Measurements from ENCODE around the gene MYO9A. TPM values are rescaled to one million over a fixed set of nuclear protein-coding genes. Genes with fewer than 3 reads are reported as not detected.

Gene MYO9A
- total and polyA plus RNA-seq, 10 of the 15 experiments (the other 5 are each of a cell fraction or from before 2014, with no cell fraction given), result 3.3 to 25.3 (median 12.2) TPM

DNA sequence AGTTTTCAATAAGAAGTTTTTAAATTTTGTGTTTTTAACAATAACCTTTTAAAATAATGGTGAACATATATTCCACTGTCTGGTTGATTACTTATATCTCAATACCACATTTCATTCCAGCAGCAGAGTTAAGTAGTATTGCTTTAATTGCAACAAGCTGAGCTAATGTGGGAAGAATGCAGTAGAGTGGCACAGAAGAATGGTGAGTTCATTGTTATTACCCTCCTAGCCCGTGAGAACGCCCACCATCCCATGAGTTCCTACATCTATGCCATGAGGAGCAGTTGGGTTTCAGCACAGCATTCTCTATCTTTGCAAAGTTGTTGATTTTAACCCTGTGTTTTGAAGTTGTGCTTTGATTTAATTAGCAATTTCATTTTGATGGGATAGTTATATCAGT is 325.4 kb downstream of the MYO9A start (continued):
- TF ChIP-seq STAT3 (IDR thresholded peaks at IDR 0.05; ENCODE audit: low read depth, low read length), result no peak
- no peak for TF ChIP-seq NR2F1 (conservative IDR thresholded peaks at IDR 0.05)
- TF ChIP-seq EZH2 (IDR thresholded peaks at IDR 0.05; ENCODE audit: borderline replicate concordance, control insufficient read depth, low read depth, low read length), result no peak
- TF ChIP-seq, protein P1, sequence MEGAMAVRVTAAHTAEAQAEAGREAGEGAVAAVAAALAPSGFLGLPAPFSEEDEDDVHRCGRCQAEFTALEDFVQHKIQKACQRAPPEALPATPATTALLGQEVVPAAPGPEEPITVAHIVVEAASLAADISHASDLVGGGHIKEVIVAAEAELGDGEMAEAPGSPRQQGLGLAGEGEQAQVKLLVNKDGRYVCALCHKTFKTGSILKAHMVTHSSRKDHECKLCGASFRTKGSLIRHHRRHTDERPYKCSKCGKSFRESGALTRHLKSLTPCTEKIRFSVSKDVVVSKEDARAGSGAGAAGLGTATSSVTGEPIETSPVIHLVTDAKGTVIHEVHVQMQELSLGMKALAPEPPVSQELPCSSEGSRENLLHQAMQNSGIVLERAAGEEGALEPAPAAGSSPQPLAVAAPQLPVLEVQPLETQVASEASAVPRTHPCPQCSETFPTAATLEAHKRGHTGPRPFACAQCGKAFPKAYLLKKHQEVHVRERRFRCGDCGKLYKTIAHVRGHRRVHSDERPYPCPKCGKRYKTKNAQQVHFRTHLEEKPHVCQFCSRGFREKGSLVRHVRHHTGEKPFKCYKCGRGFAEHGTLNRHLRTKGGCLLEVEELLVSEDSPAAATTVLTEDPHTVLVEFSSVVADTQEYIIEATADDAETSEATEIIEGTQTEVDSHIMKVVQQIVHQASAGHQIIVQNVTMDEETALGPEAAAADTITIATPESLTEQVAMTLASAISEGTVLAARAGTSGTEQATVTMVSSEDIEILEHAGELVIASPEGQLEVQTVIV (IDR thresholded peaks at IDR 0.05; ENCODE audit: borderline replicate concordance, partially characterized antibody), result no peak

DNA sequence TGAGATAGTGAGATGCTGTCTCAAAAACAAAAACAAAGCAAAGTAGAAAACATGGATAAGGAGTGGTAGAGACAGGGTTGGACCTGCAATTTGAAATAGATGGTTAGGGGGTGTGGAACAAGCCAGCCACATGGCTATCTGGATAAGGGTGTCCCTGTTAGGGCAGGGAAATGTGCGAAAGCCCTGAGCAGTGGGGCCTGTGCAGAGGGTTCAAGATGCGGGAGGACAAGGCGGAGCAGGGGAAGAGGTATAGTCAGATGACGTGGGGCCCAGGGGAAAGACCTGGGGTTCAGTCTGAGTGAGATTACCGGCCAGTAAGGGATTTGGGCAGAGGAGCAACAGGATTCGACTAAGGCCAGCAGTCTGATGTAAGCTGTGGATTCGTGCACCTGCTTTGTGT is 326.0 kb downstream of the MYO9A start:
- intact Hi-C loops (cut with micrococcal nuclease; ENCODE audit: unreplicated experiment), result no loop called here
- ChIA-PET CTCF (interaction anchor here (0.6 to 1.7 kb wide), 3 partner anchors 8 to 48 kb away, joined by 4 to 6 read pairs (median 6); no protein-coding TSS in a partner anchor), POLR2A (no interaction called here), SMC1A (ENCODE audit: uncharacterized antibody, unreplicated experiment) (interaction anchor here (1.5 kb wide), 1 partner anchor 46 kb away, joined by 3 read pairs; no protein-coding TSS in a partner anchor), RAD21 (ENCODE audit: unreplicated experiment) (no interaction called here)
- WGBS (ENCODE audit: insufficient coverage, insufficient replicate concordance, low lambda C conversion rate, missing lambda C conversion rate), result 68% methylated on average over 7 of the region's 7 CpGs
- H3K4me1 ChIP-seq (ENCODE audit: control insufficient read depth, insufficient read depth, low read length), result no peaks in the 10 kb centered on the region
- DNase-seq (ENCODE audit: low read depth, low spot score) (no peak), FAIRE-seq (no peak), ATAC-seq (no peak)
- in situ Hi-C loops (cut with MboI), result no loop called here
- H2AFZ ChIP-seq (ENCODE audit: control insufficient read depth, low read depth, low read length), result no peak overlapping the region
- no peaks in the 10 kb centered on the region for H4K20me1 ChIP-seq (ENCODE audit: control insufficient read depth, insufficient read depth)
- BruUV-seq (replicated peaks), result no TSS peak
- H3K79me2 ChIP-seq (ENCODE audit: control insufficient read depth, insufficient read depth, low read length), result no peaks in the 10 kb centered on the region
- no peak overlapping the region for H3K9ac ChIP-seq (ENCODE audit: control insufficient read depth, insufficient read depth, low read length)
- H3K4me3 ChIP-seq, result no peak overlapping the region
- no peaks in the 10 kb centered on the region for H3K36me3 ChIP-seq (ENCODE audit: control insufficient read depth in 2 of 2, insufficient read depth in 2 of 2, low read length in 1 of 2)
- H3K9me3 ChIP-seq (replicated peaks; ENCODE audit: control insufficient read depth, insufficient read depth, low read length), result no peaks in the 10 kb centered on the region
- no peak overlapping the region for H3K27ac ChIP-seq (ENCODE audit: control insufficient read depth, insufficient read depth)
- peaks cover 0 to 1% of the 10 kb centered on the region in 2 experiments; a peak in 1 of 4 replicates for H3K27me3 ChIP-seq (replicated peaks in 1 of 2; ENCODE audit: control insufficient read depth in 2 of 2, insufficient read depth in 2 of 2, low read length in 1 of 2)
- no peak overlapping the region for H3K4me2 ChIP-seq (ENCODE audit: control insufficient read depth, insufficient read depth)
- no peak for TF ChIP-seq SMAD1 (IDR thresholded peaks at IDR 0.05; ENCODE audit: low read depth, partially characterized antibody)
- TF ChIP-seq CREB1 (IDR thresholded peaks at IDR 0.05; ENCODE audit: low read depth), result no peak
- no peak for TF ChIP-seq RELA (IDR thresholded peaks at IDR 0.05; ENCODE audit: borderline replicate concordance, partially characterized antibody)
- no peak for TF ChIP-seq POU2F2 (IDR thresholded peaks at IDR 0.05; ENCODE audit: borderline replicate concordance, low read depth, low read length)
- TF ChIP-seq, protein P2, sequence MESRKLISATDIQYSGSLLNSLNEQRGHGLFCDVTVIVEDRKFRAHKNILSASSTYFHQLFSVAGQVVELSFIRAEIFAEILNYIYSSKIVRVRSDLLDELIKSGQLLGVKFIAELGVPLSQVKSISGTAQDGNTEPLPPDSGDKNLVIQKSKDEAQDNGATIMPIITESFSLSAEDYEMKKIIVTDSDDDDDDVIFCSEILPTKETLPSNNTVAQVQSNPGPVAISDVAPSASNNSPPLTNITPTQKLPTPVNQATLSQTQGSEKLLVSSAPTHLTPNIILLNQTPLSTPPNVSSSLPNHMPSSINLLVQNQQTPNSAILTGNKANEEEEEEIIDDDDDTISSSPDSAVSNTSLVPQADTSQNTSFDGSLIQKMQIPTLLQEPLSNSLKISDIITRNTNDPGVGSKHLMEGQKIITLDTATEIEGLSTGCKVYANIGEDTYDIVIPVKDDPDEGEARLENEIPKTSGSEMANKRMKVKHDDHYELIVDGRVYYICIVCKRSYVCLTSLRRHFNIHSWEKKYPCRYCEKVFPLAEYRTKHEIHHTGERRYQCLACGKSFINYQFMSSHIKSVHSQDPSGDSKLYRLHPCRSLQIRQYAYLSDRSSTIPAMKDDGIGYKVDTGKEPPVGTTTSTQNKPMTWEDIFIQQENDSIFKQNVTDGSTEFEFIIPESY (IDR thresholded peaks at IDR 0.05), result no peak
- TF ChIP-seq ZNF622 (IDR thresholded peaks at IDR 0.05), result no peak
- no peak for TF ChIP-seq NFXL1 (IDR thresholded peaks at IDR 0.05; ENCODE audit: borderline replicate concordance)
- TF ChIP-seq DPF2 (IDR thresholded peaks at IDR 0.05), result no peak
- TF ChIP-seq NFYA (IDR thresholded peaks at IDR 0.05; ENCODE audit: borderline replicate concordance, low read depth, low read length), result no peak
- TF ChIP-seq CREM (IDR thresholded peaks at IDR 0.05; ENCODE audit: low read depth), result no peak
- TF ChIP-seq NFYB (IDR thresholded peaks at IDR 0.05; ENCODE audit: insufficient read depth, low read depth, low read length), result no peak
- TF ChIP-seq, protein P3, sequence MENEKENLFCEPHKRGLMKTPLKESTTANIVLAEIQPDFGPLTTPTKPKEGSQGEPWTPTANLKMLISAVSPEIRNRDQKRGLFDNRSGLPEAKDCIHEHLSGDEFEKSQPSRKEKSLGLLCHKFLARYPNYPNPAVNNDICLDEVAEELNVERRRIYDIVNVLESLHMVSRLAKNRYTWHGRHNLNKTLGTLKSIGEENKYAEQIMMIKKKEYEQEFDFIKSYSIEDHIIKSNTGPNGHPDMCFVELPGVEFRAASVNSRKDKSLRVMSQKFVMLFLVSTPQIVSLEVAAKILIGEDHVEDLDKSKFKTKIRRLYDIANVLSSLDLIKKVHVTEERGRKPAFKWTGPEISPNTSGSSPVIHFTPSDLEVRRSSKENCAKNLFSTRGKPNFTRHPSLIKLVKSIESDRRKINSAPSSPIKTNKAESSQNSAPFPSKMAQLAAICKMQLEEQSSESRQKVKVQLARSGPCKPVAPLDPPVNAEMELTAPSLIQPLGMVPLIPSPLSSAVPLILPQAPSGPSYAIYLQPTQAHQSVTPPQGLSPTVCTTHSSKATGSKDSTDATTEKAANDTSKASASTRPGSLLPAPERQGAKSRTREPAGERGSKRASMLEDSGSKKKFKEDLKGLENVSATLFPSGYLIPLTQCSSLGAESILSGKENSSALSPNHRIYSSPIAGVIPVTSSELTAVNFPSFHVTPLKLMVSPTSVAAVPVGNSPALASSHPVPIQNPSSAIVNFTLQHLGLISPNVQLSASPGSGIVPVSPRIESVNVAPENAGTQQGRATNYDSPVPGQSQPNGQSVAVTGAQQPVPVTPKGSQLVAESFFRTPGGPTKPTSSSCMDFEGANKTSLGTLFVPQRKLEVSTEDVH (IDR thresholded peaks at IDR 0.05; ENCODE audit: low read depth, partially characterized antibody), result no peak
- no peak for TF ChIP-seq MTA3 (IDR thresholded peaks at IDR 0.05; ENCODE audit: borderline replicate concordance, low read length)

Measured in GM12878 (cell line).